ENCODE results near the gene CHRM2.

The CHRM2 gene

DNA sequence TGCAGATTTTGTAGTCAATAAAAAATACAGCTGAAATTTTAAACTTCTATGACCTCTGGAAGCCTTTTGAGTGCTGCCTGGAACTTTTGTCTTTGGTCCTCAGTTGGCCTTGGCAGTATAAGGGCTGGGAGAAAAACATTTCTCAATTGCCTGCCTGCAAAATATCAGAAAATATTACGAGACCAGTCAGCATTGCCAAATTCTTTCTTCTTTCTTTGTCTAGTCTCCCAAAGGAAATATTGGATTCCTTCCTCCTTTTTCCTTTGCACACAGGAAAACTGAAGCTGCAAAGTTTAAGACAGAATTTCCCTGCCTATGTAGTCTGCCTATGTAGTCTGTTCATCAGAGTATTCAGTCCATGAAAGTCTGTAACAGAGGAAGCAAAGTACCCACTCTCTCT, 95.9 kb downstream of the CHRM2 start:
- DNase-seq = no peak

DNA sequence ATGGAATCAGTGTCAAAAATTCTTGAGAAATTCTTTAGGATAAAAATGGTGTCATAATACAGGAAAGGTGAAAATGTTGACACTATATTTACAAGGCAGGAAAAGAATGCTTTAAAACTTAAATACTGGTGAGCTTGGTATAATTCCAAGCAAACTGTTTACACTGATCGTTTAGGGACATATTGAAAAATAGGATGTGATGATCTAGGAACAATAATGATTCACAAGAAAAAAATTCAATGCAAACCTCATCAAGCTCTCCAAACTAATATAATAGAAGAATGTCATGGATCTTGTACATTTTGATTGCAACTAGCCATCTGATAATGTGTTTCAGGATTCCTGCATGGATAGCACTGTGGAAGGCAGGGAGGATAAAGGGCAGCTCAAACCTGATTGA, 98.4 kb downstream of the CHRM2 start:
- no peak for DNase-seq

DNA sequence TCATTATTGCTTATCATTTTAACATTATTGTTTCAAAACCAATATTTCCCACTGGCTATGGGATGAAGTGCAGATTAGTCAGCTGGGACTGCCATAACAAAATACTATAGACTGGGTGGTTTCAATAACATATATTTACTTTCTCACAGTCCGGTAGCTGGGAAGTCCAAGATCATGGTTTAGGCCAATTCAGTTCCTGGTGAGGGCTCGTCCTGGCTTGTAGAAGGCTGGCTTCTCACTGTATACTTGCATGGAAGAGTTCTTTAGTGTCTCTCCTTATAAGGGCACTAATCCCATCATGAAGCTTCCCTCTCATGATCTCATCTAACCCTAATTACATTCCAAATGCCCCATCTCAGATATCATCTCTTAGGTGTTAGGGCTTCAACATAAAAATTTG, 101.3 kb downstream of the CHRM2 start:
- no peak for DNase-seq

DNA sequence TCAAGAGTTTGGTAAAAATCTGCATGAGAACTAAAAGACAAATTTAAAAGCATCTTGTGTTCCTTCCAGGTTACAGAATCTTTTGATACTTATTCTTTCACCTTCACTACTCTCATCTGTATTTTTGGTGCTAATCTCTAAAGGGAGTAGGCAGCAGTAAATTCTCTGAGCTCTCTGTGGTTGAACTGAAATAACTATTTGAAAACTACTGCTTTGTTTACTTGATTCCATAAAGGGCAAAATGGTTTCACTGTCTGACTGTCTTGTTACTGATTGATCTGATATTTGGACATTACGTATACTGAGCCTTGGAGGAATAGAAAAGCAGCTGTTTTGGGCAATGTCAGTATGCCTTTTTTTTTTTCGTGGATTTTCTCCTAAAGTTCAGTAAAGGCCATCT, 103.3 kb downstream of the CHRM2 start:
- no peak for DNase-seq

DNA sequence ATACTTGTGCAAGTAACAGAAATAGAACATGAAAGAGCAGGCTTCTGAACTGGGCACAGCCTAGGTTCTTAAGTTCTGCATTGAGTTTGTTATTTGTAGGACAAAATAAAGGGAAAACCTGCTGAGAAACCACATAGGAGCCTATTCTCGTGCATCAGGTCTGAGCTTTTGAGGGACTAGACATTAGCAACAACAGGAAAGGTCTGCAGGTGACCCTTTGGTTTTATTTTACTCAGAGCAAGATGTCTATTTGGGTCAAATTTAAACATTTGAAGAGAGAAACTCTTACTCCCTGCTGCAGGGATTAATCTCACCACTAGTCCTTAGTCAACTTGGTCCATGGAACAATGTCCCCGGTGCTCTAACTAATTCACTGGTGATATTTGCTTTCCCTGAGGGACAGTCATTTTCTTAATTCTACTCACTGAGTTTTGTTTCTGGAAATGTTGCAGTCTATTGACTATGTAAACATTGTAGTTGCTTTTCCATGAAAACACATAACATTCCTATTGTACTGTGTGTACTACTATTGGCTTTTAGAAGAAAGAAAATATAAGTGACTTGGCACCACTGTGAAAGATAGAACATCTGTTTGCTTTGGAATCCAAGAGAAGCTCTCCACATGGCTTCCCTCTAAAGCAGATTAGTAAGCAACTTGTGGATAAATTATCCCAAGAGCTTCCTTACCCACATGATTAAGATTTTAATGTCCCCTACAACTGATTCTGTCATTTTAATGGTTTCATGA, 108.2 kb downstream of the CHRM2 start:
- DNase-seq = no peak

DNA sequence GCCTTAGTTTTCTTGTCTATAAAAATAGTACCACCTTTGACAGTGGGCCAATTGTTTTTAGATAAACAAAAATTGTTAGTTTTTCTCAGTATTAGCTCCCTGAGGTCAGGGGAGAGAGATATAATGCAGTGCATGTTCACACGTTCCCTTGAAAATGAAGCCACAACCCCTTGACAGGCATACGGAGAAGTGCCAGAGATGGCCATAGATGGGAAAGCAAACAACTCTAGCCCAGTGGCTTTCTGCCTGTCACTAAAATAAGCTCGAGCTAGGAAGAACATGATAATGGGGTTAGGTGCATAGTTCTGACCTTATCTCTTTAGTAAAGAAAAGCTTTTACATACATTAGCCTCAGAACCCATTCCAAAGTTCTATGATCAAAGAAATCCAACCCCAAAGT, 124.9 kb downstream of the CHRM2 start:
- DNase-seq = no peak

DNA sequence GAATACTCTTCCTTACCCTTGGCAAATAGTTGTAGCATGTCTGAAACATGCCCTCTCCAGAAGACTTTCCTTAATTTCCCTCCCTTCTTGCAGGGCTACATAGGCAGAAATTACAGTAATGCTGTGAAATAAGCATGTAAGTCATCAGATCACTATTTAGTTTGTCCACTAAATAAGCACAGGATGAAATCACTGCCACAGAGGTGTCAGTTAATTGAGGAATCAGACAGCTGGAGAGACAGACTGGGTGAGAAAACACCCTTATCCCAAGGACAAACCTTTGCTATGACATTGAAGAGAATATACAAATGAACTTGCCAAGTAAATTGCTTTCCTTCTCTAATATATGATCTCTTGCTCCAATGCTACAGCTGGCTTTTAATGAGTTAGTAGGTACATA, 129.3 kb downstream of the CHRM2 start:
- no peak for DNase-seq

DNA sequence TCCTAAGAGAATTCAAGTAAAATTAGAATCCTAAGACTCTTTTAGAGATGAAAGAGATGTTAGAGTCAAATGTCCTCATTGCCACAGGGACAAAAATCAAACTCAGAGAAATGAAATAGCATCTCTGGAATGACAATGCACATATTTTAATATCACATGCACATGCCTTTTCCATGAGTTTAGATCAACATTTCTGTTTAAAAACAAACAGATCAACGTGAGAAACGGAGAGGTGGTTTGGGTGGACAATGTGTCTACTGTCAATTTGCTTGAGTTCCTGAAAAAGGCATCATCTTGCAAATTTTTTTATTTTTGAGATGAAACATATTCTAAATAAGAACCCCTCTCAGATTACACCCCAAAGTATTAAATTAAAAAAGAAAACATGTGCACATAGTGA, 130.0 kb downstream of the CHRM2 start:
- DNase-seq = no peak

DNA sequence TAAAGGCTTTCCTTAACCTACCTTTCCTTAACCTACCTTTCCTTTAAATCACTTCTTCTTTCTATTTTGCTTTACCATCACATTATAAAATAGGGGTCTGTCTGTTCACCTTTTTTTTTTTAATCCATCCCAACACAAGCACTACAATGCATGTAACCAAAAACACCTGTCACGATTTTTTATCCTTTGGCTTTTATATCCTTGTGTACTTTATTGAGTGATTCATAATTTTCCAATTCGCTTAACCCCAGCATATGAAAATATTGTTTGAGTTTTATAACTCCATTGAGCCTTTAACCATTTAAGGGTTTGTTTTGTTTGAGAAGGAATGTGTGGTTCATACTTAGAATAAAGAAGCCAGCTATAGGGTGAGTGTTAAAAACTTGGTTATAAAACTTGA, 132.2 kb downstream of the CHRM2 start:
- DNase-seq = no peak

DNA sequence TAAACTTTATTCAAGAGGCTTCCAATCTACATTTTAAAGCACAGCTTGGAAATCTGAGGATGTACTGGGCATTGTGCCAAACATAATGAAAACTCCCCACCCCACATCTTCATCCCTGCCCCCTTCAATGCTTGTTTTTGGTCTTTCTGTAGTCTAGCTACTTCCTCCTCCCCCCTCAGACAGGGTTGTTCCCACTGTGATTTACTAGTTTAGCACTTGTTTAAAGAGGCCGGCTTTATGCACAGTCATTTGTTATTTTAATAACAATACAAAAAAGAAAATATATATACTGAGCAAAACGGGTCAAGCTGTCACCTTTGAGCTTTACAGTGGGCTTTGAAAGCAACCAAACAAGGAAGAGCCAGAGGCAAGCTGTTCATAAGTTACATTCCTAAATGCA, 132.6 kb downstream of the CHRM2 start:
- no peak for DNase-seq

DNA sequence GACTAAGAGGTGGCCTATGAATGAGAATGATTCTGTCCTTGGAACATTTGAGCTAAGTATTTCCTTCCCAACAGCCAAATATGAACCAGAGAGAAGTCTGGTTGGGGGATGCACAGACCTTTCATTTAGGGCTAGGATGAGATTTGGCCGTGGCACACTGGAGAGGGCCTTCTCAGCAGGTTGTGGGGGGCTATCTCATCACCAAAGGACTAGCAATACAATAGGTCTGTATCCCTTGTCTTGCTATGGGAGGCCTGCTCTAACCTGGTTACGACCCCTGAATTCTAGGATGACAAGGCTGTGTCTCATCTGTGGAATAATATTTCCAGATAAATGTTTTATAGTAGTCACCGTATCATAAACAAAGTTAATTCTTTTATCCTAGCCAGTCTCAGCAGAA, 133.0 kb downstream of the CHRM2 start:
- DNase-seq = no peak

DNA sequence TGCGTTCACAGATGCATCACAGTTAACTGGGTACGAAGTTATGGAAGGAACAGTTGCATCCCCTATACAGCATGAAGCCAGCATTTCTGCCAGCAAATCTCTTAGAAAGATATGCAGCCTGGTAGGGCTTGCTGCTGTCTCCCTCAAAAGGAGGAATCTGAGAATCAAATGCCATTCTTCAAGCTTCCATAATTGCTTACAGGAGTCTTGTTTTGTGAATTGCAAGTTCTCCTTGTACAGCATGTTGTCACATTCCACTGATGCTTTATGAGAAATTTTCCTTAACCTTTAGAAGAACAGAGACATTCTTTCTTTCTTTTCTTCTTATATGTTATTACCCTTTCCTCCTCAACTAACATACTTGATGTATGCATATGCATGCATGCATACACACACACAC, 134.6 kb downstream of the CHRM2 start:
- DNase-seq = no peak

DNA sequence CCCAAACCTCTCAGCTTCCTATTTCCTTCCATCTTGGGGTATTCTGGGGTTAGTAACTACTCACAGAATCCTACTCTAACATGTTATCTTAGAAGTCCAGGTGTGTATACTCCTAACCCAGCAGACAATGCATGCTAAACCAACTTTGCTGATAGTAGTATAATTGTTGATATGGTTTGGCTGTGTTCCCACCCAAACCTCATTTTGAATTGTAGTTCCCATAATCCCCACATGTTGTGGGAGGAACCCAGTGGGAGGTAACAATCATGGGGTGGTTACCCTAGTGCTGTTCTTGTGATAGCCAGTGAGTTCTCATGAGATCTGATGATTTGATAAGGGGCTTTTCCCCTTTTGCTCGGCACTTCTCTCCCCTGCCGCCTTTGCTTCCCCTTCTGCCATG, 135.1 kb downstream of the CHRM2 start:
- DNase-seq = no peak

DNA sequence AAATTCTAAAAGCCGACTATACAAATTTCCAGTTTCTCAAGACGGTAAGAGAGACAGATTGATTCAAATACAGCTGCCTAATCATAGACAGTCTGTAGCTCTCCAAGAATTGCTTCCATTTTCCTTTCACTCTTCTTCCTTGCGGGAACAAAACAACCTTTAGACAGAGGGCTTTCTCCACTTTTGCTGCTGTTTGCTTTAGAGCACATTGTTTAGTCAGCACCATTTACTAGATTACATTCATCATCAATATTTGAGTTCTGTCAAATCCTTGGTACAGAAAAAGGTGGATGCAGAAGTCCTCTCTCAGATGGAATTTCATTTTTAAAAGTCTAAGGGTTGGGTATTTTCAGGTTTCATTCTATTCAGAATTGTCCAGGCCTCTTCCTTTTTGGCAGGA, 137.4 kb downstream of the CHRM2 start:
- no peak for DNase-seq

DNA sequence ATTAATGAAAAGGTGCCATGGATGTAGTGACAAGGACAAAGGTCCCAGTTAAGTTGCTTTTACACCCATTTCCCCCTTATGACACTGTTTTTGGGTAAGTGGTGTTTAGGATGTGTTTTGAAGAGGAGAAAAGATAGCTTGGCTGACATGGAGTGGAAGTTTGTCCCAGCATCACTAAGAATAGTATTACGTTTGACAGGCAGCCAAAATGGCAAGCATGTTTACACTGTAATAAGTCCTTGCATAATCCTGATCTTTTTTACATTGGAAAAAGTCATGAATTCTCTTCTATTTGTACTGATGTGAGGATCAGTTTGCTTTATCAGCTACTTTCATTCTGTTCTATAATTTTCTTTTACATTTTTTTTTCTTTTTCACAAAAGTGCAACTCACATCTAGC, 137.8 kb downstream of the CHRM2 start:
- DNase-seq = no peak

DNA sequence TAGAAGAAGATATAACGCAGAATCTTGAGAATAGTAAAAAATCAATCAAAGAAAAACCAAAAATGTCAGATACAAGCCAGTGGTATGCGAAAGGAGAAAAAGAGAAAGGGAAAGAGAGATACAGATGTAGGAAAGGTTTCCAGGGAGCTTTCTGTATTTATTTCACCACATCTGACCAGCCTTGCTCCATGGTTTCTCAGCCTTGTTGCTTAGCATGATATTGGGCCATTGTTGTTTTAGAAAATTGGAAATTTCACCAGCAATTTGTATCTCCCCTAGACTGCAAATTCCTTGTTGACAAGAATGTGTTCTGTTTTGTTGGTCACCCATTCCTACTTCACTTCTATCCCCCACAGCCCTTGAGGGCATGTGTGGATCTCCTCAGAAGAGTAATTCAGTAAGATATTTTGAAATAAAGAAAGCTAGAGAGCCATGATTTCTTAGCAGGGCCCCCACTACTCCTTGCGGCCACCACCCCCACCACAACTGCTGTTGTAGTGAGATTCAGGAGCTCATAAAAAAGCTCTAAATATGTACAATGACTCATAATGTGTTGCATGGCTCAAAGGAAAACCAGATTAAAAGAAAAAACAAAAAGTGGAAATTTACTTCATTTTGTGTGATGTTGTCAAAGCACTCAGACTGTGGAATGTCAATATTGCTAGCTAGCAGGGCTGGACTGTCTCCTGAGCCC, 138.7 kb downstream of the CHRM2 start:
- DNase-seq = no peak

DNA sequence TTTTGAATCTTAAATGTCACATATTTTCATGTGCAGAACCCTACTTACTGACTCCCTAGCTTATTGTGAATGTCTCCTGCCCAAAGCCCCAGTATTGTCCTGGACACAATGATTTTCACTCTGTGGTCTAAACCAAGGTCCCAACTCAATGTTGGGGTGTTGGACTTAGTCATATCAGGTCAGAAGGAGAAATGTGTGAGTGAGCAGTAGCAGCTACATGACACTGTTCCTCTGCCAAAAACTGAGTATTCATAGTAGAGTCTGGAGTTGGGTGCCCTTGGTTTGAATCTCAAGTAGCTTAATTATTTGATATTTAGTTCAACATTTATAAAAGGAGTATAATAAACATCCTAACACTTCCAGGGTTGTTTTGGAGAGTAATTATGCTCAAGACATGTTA, 141.0 kb downstream of the CHRM2 start:
- DNase-seq = no peak

DNA sequence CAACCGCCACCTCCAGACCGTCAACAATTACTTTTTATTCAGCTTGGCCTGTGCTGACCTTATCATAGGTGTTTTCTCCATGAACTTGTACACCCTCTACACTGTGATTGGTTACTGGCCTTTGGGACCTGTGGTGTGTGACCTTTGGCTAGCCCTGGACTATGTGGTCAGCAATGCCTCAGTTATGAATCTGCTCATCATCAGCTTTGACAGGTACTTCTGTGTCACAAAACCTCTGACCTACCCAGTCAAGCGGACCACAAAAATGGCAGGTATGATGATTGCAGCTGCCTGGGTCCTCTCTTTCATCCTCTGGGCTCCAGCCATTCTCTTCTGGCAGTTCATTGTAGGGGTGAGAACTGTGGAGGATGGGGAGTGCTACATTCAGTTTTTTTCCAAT, 146.6 kb downstream of the CHRM2 start:
- no peak for DNase-seq

DNA sequence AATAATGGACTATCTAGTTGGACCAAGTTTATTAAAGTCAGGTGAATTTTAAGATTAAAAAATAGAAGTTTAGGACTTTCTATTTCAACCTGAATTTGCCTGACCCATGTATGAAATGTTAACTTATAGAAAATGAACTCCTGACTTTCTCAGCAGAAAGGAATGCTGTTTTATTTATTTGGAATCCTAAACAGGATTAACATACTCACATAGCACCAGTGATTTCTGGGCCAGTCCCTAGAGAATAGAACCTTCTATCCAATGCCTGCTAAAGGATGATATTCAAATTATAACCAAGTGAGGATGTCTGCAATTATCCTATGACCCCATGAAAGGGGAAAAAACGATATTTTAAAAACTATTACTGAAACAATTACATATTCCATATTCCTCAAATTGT, 148.8 kb downstream of the CHRM2 start:
- DNase-seq = no peak

DNA sequence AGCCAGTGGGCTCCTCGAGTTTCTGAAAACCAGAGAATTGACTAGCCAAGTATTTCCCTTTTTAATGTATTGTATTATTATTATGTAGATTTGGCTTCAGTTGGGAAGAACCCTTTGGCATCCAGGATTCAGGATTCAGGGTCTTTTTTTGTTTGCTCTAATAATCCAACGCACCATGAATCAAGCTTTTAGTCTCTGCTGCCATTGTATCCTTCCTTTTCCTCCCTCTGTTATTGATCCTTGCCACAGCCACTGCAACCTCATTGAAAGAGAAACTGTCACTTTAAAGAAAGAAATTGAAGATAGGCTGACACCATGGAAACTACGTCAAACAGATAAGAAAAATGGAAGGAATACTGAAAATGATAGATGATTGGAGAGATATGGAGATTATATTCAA, 150.0 kb downstream of the CHRM2 start:
- DNase-seq = no peak

DNA sequence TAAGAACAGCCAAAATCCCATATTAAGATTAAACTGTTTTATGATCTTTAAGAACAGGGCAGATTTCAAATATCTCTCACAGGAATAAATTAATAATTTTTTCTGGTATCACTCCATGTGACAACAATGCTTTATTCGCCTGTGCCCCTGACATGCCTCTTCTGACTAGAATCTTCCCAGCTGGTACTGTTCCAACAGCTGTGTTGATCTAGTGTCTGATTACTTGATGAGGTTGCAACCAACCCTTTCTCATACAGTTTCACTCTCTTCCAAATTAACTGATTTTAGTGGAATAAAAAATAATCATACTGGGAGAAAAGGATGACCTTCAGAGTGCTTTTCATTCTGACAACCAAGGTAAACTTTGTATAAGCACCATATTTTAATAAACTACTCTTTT, 151.9 kb downstream of the CHRM2 start:
- DNase-seq = no peak

DNA sequence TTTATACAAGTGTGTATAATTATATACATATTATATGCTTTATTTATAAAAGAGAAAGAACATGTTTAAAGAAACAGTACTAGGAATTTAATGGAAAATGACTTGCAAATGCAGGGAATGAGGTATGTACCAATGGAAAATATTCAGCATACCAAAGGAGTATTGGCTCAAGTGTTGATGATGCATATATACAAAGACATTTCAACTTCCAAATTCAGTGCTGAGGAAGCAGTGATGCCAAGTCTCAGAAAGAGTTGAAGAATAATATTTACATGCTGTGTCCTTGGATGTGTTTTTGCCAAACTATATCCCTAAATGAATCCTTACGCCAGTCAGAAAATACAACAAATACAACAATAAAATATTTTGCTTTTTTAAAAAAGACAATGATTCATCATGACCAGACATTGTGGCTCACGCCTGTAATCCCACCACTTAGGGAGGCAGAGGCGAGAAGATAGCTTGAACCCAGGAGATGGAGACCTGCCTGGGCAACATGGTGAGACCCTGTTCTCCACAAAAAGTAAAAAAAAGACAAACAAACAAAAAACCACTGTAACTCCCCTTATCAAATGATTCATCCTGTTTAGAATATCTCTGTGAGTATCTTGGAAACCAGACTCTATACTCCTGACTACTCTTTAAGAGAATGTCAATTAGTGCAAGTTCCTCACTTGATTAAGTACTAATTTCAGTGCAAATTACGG, 157.2 kb downstream of the CHRM2 start:
- no peak for DNase-seq

DNA sequence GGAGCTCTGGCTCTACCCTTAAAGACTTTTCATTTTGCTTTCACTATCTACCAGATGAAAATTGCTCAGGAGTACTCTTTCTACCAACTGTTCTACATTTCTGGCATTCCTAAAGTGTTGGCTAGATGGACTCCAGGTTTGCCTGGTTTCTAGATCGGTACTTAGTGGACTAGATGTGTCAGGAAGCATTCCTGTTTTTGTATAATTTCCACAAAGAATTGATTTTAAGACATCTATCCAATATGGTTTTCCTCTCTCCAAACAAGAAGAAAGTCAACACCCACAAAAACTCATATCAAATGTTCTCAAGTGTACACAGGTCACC, 157.7 kb downstream of the CHRM2 start:
- DNase-seq = no peak

DNA sequence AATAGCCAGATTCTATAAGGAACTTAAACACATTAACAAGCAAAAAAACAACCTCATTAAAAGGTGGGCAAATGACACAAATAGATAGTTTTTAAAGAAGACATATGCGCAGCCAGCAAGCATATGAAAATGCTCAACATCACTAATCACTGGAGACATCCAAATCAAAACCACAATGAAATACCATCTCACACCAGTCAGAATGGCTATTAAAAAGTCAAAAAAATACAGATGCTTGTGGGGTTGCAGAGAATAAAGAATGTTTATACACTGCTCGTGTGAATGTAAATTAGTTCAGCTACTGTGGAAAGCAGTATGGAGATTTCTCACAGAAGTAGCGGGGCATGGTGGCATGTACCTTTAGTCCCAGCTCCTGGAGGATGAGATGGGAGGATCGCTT, 164.0 kb downstream of the CHRM2 start:
- no peak for DNase-seq

DNA sequence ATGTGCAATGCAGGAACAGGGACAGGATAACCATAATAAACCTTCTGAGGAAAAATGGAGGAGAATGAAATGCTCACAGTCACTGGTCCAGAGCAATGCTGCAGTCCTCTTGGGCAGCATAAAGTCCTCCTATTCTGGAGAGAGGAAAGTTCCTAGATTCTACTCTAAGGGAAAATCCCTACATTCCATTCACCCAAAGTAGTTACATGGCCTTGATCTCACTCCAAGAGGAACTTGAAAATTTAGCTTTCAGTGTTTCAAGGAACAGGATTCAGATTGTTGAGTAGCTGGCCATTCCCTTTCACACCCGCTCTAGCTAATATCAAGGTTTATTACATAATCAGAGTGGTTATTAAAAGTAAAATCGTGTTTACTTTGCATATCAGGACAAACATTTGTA, 168.3 kb downstream of the CHRM2 start:
- DNase-seq = no peak

Measured in NCI-H446 treated with DMSO at 0.1 percent for 48 hours (cell line).